Endothelial cell of umbilical vein (primary cell): ENCODE results near the gene CERCAM. TPM values are rescaled to one million over a fixed set of nuclear protein-coding genes. Genes with fewer than 3 reads are reported as not detected.

Experiments
- BruUV-seq: library from RNA; stranded (reverse); fragments of 400-500 nt; replicated peaks from 2 replicates; lab custom pipeline; 2021; lab: Mats Ljungman, UMichigan
- CTCF ChIA-PET: fragments of 300-600, 350-600 bp; sonication (Branson Sonifier 250); formaldehyde crosslinking; loops from one replicate; lab custom pipeline; 2021; ENCODE audit warnings: antibody characterized with exemption, inconsistent platforms; lab: Charles Lee
- POLR2A ChIA-PET: fragments of 300-600, 350-600 bp; sonication (Branson Sonifier 250); formaldehyde crosslinking; loops from one replicate; lab custom pipeline; 2021; ENCODE audit warnings: antibody characterized with exemption, inconsistent platforms; lab: Charles Lee
- DNase-seq: peaks from one replicate; pipeline ENCODE4 v3.0.0-alpha.2; 2011; ENCODE audit warnings: low read depth, low spot score
- FAIRE-seq: peaks from 2 replicates; lab custom pipeline; 2011; peaks lifted over from hg19 to GRCh38; lab: Jason Lieb, UNC
- H2AFZ ChIP-seq: 2 replicates; pipeline ENCODE4 v1.6.0; 2012; ENCODE audit warnings: low read depth, low read length, control low read depth, inconsistent platforms
- H3K27ac ChIP-seq: 2 replicates; pipeline ENCODE4 v1.5.1; 2011; ENCODE audit warnings: low read depth, mild to moderate bottlenecking, control low read depth, low read length, moderate library complexity; ENCODE audit not compliant: insufficient read depth
- H3K27me3 ChIP-seq, 2 experiments: 2 replicates each; pipeline versions ENCODE4 v1.6.0 to v1.6.1; 2011; ENCODE audit warnings: low read length in 2 of 2, mixed read lengths in 1 of 2; ENCODE audit not compliant: control insufficient read depth in 2 of 2, insufficient read depth in 2 of 2
- H3K36me3 ChIP-seq, 2 experiments: 2 replicates in 1 of 2; 3 replicates in 1 of 2; pipeline ENCODE4 v1.5.1; 2011; ENCODE audit warnings: low read length in 2 of 2, mild to moderate bottlenecking in 1 of 2, moderate library complexity in 1 of 2; ENCODE audit not compliant: control insufficient read depth in 2 of 2, insufficient read depth in 2 of 2; ENCODE audit errors: extremely low read depth in 1 of 2
- H3K4me1 ChIP-seq: 3 replicates; pipeline ENCODE4 v1.5.1; 2011; ENCODE audit warnings: mild to moderate bottlenecking, low read length; ENCODE audit not compliant: control insufficient read depth, insufficient read depth; ENCODE audit errors: extremely low read depth
- H3K4me2 ChIP-seq: 2 replicates; pipeline ENCODE4 v1.6.1; 2011; ENCODE audit warnings: low read length, control low read depth, mixed read lengths; ENCODE audit not compliant: insufficient read depth
- H3K4me3 ChIP-seq, 3 experiments: fragments of 200-600 bp in 1 of 3; sonication (generic), shearing (Covaris generic) in 1 of 3; replicated peaks in 1 of 3; 2 replicates each; pipeline ENCODE4 v1.5.1; 2011 to 2016; ENCODE audit warnings: control low read depth in 3 of 3, low read length in 3 of 3, mild to moderate bottlenecking in 2 of 3, inconsistent platforms in 1 of 3, low read depth in 1 of 3, moderate library complexity in 1 of 3; ENCODE audit not compliant: insufficient read depth in 1 of 3
- H3K79me2 ChIP-seq: 2 replicates; pipeline ENCODE4 v1.6.0; 2012; ENCODE audit warnings: low read length, inconsistent platforms; ENCODE audit not compliant: control insufficient read depth, insufficient read depth
- H3K9ac ChIP-seq: replicated peaks from 2 replicates; pipeline ENCODE3; 2011; ENCODE audit warnings: low read length, control low read depth; ENCODE audit not compliant: insufficient read depth; ENCODE audit errors: extremely low read depth
- H3K9me1 ChIP-seq: replicated peaks from 3 replicates; pipeline ENCODE4 v1.6.0; 2011; ENCODE audit warnings: mild to moderate bottlenecking, low read length; ENCODE audit not compliant: control insufficient read depth, insufficient read depth; ENCODE audit errors: extremely low read depth
- H3K9me3 ChIP-seq: replicated peaks from 2 replicates; pipeline ENCODE4 v1.5.1; 2012; ENCODE audit warnings: low read length, inconsistent platforms; ENCODE audit not compliant: control insufficient read depth, insufficient read depth
- H4K20me1 ChIP-seq: replicated peaks from 2 replicates; pipeline ENCODE3; 2011; ENCODE audit warnings: mild to moderate bottlenecking, low read length; ENCODE audit not compliant: control insufficient read depth, insufficient read depth; ENCODE audit errors: extremely low read depth
- EZH2 ChIP-seq: IDR thresholded peaks from 2 replicates; pipeline ENCODE4 v1.6.1; 2012; ENCODE audit warnings: borderline replicate concordance, low read depth, mild to moderate bottlenecking, moderate library complexity, low read length, inconsistent platforms; ENCODE audit not compliant: severe bottlenecking
- FOS ChIP-seq: IDR thresholded peaks from 2 replicates; pipeline ENCODE4 v1.6.1; 2011; ENCODE audit warnings: mild to moderate bottlenecking, low read length, moderate library complexity, borderline replicate concordance; ENCODE audit not compliant: insufficient read depth
- GATA2 ChIP-seq: IDR thresholded peaks from 2 replicates; pipeline ENCODE4 v1.7.0; 2011; ENCODE audit warnings: low read depth, mild to moderate bottlenecking, moderate library complexity, mixed read lengths, low read length; ENCODE audit not compliant: insufficient read length, insufficient read depth
- JUN ChIP-seq: IDR thresholded peaks from 2 replicates; pipeline ENCODE4 v1.6.1; 2011; ENCODE audit warnings: borderline replicate concordance, low read depth; ENCODE audit not compliant: insufficient read length, insufficient read depth
- MYC ChIP-seq: IDR thresholded peaks from one replicate; pipeline ENCODE4 v1.6.1; 2011; ENCODE audit warnings: mild to moderate bottlenecking, low read depth, low read length
- POLR2A ChIP-seq: IDR thresholded peaks from 2 replicates; pipeline ENCODE4 v1.6.1; 2012; ENCODE audit warnings: low read depth, mild to moderate bottlenecking, control low read depth, low read length
- POLR2AphosphoS5 ChIP-seq: IDR thresholded peaks from 2 replicates; pipeline ENCODE4 v1.6.1; 2012; ENCODE audit warnings: low read depth, mild to moderate bottlenecking, control low read depth, low read length, moderate library complexity; ENCODE audit not compliant: insufficient read depth
- dilution Hi-C: fragments of 300-500 bp; cut with MboI; formaldehyde crosslinking; loops from one replicate; pipeline ENCODE4 v1.15.0; 2019; ENCODE audit warnings: low sequenced_read_pairs; ENCODE audit not compliant: extremely low pct_ligation_motif_present
- intact Hi-C: fragments of 100-400 bp; cut with micrococcal nuclease; formaldehyde crosslinking; loops from one replicate; pipeline ENCODE4 v1.10.0; 2022
- polyA plus RNA-seq, 4 experiments: library from polyadenylated mRNA; depleted of rRNA in 3 of 4; stranded (reverse) in 3 of 4; unstranded in 1 of 4; fragments of >200 nt; gene quantifications; 2 replicates each; pipeline versions ENCODE4 v1.2.1 to v1.2.3, GENCODE V29; 2011 to 2012; ENCODE audit warnings: missing spikeins in 1 of 4
- total RNA-seq: library from RNA; stranded (reverse); gene quantifications from 2 replicates; pipeline ENCODE4 v1.2.3, GENCODE V29; 2021
- TF ChIP-seq, protein P1 (sequence below), 2 donors: IDR thresholded peaks; 1 replicate in 1 of 2; 2 replicates in 1 of 2; pipeline ENCODE4 v1.5.1; 2011; ENCODE audit warnings: low read length in 2 of 2, mild to moderate bottlenecking in 2 of 2, moderate library complexity in 2 of 2, control low read depth in 1 of 2, inconsistent platforms in 1 of 2, low read depth in 1 of 2; ENCODE audit not compliant: insufficient read depth in 1 of 2; ENCODE audit errors: extremely low read depth in 1 of 2
- TF ChIP-seq, protein P2 (sequence below): IDR thresholded peaks from 2 replicates; pipeline ENCODE4 v1.6.1; 2011; ENCODE audit not compliant: insufficient read depth, insufficient read length

Gene CERCAM
- total and polyA plus RNA-seq, 2 donors (not counting 3 experiments of a cell fraction or from before 2014, with no cell fraction given) = 47.9 to 77.8 TPM

DNA sequence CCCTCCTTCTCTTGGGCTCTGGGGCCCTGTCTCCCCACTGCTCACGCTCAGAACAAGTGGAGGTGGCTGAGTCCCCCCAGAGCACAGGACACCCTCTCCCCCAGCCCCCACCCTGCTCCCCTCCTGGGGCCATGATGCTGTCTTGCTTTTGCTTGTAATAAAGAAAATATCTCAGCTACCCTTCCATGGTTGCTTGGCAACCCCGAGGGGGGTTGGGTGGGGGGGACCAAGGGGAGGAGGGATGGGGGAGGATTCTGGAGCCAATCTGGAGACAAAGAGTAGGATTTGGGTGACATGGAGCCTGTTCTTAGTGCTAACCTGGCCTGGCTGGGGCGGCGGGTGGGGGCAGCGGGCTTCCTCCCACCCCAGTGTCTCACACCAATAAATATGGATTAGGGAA, 16.1 kb upstream of the CERCAM start:
- no TSS peak for BruUV-seq

More for the DNA sequence above, 16.1 kb upstream of the CERCAM start:
- no peak for TF ChIP-seq EZH2
- no peak for TF ChIP-seq FOS
- TF ChIP-seq GATA2 = no peak
- no peak for TF ChIP-seq POLR2A
- no peak for TF ChIP-seq JUN
- TF ChIP-seq, protein P1, sequence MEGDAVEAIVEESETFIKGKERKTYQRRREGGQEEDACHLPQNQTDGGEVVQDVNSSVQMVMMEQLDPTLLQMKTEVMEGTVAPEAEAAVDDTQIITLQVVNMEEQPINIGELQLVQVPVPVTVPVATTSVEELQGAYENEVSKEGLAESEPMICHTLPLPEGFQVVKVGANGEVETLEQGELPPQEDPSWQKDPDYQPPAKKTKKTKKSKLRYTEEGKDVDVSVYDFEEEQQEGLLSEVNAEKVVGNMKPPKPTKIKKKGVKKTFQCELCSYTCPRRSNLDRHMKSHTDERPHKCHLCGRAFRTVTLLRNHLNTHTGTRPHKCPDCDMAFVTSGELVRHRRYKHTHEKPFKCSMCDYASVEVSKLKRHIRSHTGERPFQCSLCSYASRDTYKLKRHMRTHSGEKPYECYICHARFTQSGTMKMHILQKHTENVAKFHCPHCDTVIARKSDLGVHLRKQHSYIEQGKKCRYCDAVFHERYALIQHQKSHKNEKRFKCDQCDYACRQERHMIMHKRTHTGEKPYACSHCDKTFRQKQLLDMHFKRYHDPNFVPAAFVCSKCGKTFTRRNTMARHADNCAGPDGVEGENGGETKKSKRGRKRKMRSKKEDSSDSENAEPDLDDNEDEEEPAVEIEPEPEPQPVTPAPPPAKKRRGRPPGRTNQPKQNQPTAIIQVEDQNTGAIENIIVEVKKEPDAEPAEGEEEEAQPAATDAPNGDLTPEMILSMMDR (IDR thresholded peaks at IDR 0.05; ENCODE audit: extremely low read depth in 1 of 2, insufficient read depth in 1 of 2, low read depth in 1 of 2, low read length in 2 of 2) = no peak
- TF ChIP-seq, protein P2, sequence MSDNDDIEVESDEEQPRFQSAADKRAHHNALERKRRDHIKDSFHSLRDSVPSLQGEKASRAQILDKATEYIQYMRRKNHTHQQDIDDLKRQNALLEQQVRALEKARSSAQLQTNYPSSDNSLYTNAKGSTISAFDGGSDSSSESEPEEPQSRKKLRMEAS = no peak
- no peak for TF ChIP-seq POLR2AphosphoS5
- no peak for TF ChIP-seq MYC
- intact Hi-C loops (no loop called here), dilution Hi-C loops (no loop called here)
- POLR2A ChIA-PET = no interaction called here
- H4K20me1 ChIP-seq = no peaks in the 10 kb centered on the region
- FAIRE-seq (no peak), DNase-seq (no peak)
- H3K79me2 ChIP-seq = no peaks in the 10 kb centered on the region
- no peak overlapping the region for H2AFZ ChIP-seq
- no peaks in the 10 kb centered on the region for H3K4me1 ChIP-seq
- no peak overlapping the region for H3K4me2 ChIP-seq
- no peaks in the 10 kb centered on the region for H3K9me1 ChIP-seq
- CTCF ChIA-PET = interaction anchor here (0.6 kb wide), 2 partner anchors 19 to 51 kb away, joined by 3 read pairs; partner anchors contain the start of gene ODF2
- no peak overlapping the region for H3K27ac ChIP-seq
- H3K27me3 ChIP-seq = no peaks in the 10 kb centered on the region
- no peak overlapping the region for H3K9ac ChIP-seq
- no peak overlapping the region for H3K4me3 ChIP-seq
- H3K9me3 ChIP-seq = no peaks in the 10 kb centered on the region
- H3K36me3 ChIP-seq = no peaks in the 10 kb centered on the region
